OCI-LY7 (cell line): Measurements from ENCODE around the gene THPO. TPM values are rescaled to one million over a fixed set of nuclear protein-coding genes. Genes with fewer than 3 reads are reported as not detected.

Source experiments
- BruUV-seq: library from RNA; stranded (reverse); fragments of 400-500 nt; replicated peaks from 2 replicates; lab custom pipeline; 2021; lab: Mats Ljungman, UMichigan
- CTCF ChIA-PET: fragments of 300-600 bp; sonication (Branson Sonifier 250); formaldehyde crosslinking; loops from one replicate; lab custom pipeline; 2022; ENCODE audit warnings: antibody characterized with exemption; ENCODE audit not compliant: unreplicated experiment; lab: Charles Lee
- POLR2A ChIA-PET: fragments of 300-600 bp; sonication (Branson Sonifier 250); formaldehyde crosslinking; loops from one replicate; lab custom pipeline; 2022; ENCODE audit warnings: antibody characterized with exemption; lab: Charles Lee
- DNase-seq: peaks from one replicate; pipeline ENCODE4 v3.0.0-alpha.2; 2015; ENCODE audit warnings: low spot score
- H2AFZ ChIP-seq: fragments of 200-600 bp; sonication (generic), shearing (Covaris generic); 2 replicates; pipeline ENCODE4 v1.6.1; 2014; ENCODE audit warnings: mild to moderate bottlenecking, antibody characterized with exemption, low read length, moderate library complexity
- H3K27ac ChIP-seq: fragments of 200-600 bp; sonication (generic); 2 replicates; pipeline ENCODE4 v1.5.1; 2014; ENCODE audit warnings: mixed run types, low read depth, mild to moderate bottlenecking, moderate library complexity, low read length, inconsistent platforms; ENCODE audit not compliant: poor library complexity, severe bottlenecking
- H3K36me3 ChIP-seq: fragments of 200-600 bp; sonication (generic); 2 replicates; pipeline ENCODE4 v1.6.1; 2014; ENCODE audit warnings: mild to moderate bottlenecking, antibody characterized with exemption, low read length, moderate library complexity, mixed read lengths; ENCODE audit not compliant: insufficient read depth
- H3K4me1 ChIP-seq: fragments of 200-600 bp; sonication (generic); 2 replicates; pipeline ENCODE4 v1.5.1; 2014; ENCODE audit warnings: mild to moderate bottlenecking, low read length; ENCODE audit not compliant: insufficient read depth, poor library complexity, severe bottlenecking
- H3K4me2 ChIP-seq: fragments of 200-600 bp; sonication (generic); 2 replicates; pipeline ENCODE4 v1.6.1; 2014; ENCODE audit warnings: mild to moderate bottlenecking, low read length
- H3K4me3 ChIP-seq: fragments of 200-600 bp; sonication (generic); 2 replicates; pipeline ENCODE4 v1.5.1; 2014; ENCODE audit warnings: mild to moderate bottlenecking, low read depth, low read length; ENCODE audit not compliant: poor library complexity, severe bottlenecking
- H3K79me2 ChIP-seq: fragments of 200-600 bp; sonication (generic); 2 replicates; pipeline ENCODE4 v1.6.1; 2016; ENCODE audit warnings: low read depth, mild to moderate bottlenecking, low read length, moderate library complexity, mixed read lengths; ENCODE audit not compliant: insufficient read depth
- H3K9me2 ChIP-seq: fragments of 200-600 bp; sonication (generic); 2 replicates; pipeline ENCODE4 v1.6.1; 2016; ENCODE audit warnings: mild to moderate bottlenecking, low read length, mixed read lengths; ENCODE audit not compliant: insufficient read depth
- H3K9me3 ChIP-seq: fragments of 200-600 bp; sonication (generic); 2 replicates; pipeline ENCODE4 v1.6.1; 2014; ENCODE audit warnings: mild to moderate bottlenecking, mixed run types, low read length, mixed read lengths
- H4K20me1 ChIP-seq: fragments of 200-600 bp; sonication (generic); 2 replicates; pipeline ENCODE4 v1.6.1; 2014; ENCODE audit warnings: mild to moderate bottlenecking, antibody characterized with exemption, low read length, moderate library complexity, mixed read lengths; ENCODE audit not compliant: insufficient read depth
- EZH2phosphoT487 ChIP-seq: fragments of 200-600 bp; sonication (generic); IDR thresholded peaks from 2 replicates; pipeline ENCODE4 v1.6.1; 2018; ENCODE audit warnings: low read depth, borderline replicate concordance, mild to moderate bottlenecking, mixed run types, antibody characterized with exemption, low read length, moderate library complexity, mixed read lengths
- intact Hi-C: fragments of 100-400 bp; cut with micrococcal nuclease; formaldehyde crosslinking; loops from one replicate; pipeline ENCODE4 v1.10.0; 2022; ENCODE audit not compliant: unreplicated experiment
- total RNA-seq, 2 experiments: library from RNA; depleted of rRNA in 1 of 2; stranded (reverse); fragments of >200 nt in 1 of 2; shearing (Covaris generic) in 1 of 2; gene quantifications; 2 replicates each; pipeline ENCODE4 v1.2.3, GENCODE V29; 2014 to 2022
- TF ChIP-seq, protein P1 (sequence below): fragments of 200-600 bp; sonication (generic); conservative IDR thresholded peaks from 2 replicates; pipeline ENCODE4 v1.5.1; 2014; ENCODE audit warnings: mild to moderate bottlenecking, antibody characterized with exemption, low read length, moderate library complexity, mixed read lengths

THPO gene
- total RNA-seq, 2 experiments from 2014 or later: not detected

DNA sequence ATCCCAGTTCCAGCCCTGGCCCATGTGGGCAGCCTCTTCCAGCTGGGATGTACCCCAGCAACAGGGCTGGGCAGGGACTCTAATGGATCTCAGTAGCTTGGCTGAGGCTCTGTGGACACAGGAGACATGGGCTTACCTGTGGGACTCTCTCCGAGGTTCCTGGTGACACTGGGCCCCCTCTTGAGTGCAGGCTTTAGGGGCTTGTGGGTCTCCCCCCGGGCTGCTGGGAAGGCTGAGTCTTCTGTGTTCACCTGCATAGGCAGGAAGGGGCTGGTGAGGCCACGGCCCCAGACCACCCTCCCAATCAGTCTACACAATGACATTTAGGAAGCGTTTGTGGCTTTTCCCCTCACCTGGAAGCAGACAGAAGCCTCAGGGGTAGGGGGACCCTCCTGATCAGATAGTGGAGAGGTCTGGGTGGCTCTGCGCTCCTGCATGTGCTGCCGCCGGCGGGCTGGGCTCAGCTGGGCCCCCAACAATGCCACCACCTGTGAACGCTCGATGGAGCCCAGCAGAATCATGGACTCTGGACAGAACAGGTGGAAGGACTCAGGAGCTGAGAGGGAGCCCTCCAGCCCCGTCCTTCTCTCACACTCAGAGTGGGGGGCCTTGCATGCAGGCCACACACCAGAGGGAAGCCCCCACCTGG is 25.0 kb downstream of the THPO start:
- H3K4me3 ChIP-seq: no peak overlapping the region
- H3K27ac ChIP-seq: no peak overlapping the region
- no peak overlapping the region for H3K4me2 ChIP-seq
- no TSS peak for BruUV-seq
- H3K79me2 ChIP-seq: no peaks in the 10 kb centered on the region
- H3K9me3 ChIP-seq: no peaks in the 10 kb centered on the region
- TF ChIP-seq EZH2phosphoT487: no peak
- TF ChIP-seq, protein P1, sequence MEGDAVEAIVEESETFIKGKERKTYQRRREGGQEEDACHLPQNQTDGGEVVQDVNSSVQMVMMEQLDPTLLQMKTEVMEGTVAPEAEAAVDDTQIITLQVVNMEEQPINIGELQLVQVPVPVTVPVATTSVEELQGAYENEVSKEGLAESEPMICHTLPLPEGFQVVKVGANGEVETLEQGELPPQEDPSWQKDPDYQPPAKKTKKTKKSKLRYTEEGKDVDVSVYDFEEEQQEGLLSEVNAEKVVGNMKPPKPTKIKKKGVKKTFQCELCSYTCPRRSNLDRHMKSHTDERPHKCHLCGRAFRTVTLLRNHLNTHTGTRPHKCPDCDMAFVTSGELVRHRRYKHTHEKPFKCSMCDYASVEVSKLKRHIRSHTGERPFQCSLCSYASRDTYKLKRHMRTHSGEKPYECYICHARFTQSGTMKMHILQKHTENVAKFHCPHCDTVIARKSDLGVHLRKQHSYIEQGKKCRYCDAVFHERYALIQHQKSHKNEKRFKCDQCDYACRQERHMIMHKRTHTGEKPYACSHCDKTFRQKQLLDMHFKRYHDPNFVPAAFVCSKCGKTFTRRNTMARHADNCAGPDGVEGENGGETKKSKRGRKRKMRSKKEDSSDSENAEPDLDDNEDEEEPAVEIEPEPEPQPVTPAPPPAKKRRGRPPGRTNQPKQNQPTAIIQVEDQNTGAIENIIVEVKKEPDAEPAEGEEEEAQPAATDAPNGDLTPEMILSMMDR: no peak
- H3K36me3 ChIP-seq: 0 out of 2 replicates have a peak, but pooled peaks cover 4% of the 10 kb centered on the region
- H4K20me1 ChIP-seq: no peaks in the 10 kb centered on the region
- POLR2A ChIA-PET: no interaction called here
- H3K9me2 ChIP-seq: no peaks in the 10 kb centered on the region
- no peaks in the 10 kb centered on the region for H3K4me1 ChIP-seq
- CTCF ChIA-PET: interaction anchor here (0.7 to 1.3 kb wide), 3 partner anchors 8 to 18 kb away, joined by 3 to 4 read pairs (median 3); no protein-coding TSS in a partner anchor
- DNase-seq: no peak
- no peak overlapping the region for H2AFZ ChIP-seq
- intact Hi-C loops: no loop called here

DNA sequence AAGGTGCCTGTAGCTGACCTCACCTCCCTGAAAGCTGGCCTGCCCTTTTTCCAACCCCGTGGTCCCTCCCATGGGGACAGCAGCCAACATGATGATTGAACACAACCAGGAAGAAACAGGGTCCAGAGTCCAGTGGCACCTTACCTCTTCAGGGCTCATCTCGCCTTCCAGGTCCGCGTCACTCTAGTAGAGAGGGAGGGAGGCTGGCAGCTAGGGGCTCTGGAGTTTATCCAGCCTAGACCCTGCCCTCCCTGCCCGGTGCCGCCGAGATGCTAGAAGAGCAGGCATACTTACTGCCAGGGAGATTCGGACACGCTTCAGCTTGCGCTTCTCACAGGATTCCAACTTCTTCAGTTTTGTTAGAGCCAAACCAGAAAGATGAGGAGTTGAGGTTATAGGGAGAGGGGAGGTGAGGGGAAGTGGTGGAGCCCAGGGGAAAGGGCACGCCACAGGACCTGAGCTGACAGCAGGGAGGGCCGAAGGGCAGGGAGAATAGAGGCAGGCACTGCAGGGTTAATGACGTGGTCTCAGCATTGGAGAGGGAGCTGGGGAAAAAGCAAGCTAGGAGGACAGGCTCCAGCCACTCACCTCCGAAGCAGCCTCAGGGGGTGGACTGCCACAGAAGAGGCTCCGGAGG is 25.7 kb downstream of the THPO start:
- 0 out of 2 replicates have a peak, but pooled peaks cover 4% of the 10 kb centered on the region for H3K36me3 ChIP-seq
- no peaks in the 10 kb centered on the region for H3K9me3 ChIP-seq
- H3K4me3 ChIP-seq: no peak overlapping the region
- no peaks in the 10 kb centered on the region for H3K79me2 ChIP-seq
- no peak for TF ChIP-seq EZH2phosphoT487
- TF ChIP-seq, protein P1: no peak
- H3K4me2 ChIP-seq: no peak overlapping the region
- no peak for DNase-seq
- no peak overlapping the region for H2AFZ ChIP-seq
- BruUV-seq: no TSS peak
- H4K20me1 ChIP-seq: no peaks in the 10 kb centered on the region
- no peak overlapping the region for H3K27ac ChIP-seq
- ChIA-PET POLR2A (no interaction called here), CTCF (no interaction called here)
- no peaks in the 10 kb centered on the region for H3K9me2 ChIP-seq
- no peaks in the 10 kb centered on the region for H3K4me1 ChIP-seq
- intact Hi-C loops: no loop called here
